RWPE1 (cell line): Measurements from ENCODE around the gene SUPT3H.
"Not testable (repeated sequence)": the region's sequence is repeated elsewhere in the genome, so short reads cannot be mapped to it uniquely, and the experiment has no call there.

Source experiments
- CTCF ChIA-PET: fragments of 350-600 bp; sonication (Branson Sonifier 250); formaldehyde crosslinking; extraction: SDS; loops from one replicate; lab custom pipeline; 2021; lab: Yijun Ruan, JAX
- POLR2A ChIA-PET: fragments of 400-600 bp; formaldehyde crosslinking; extraction: SDS; loops from one replicate; lab custom pipeline; 2020; ENCODE audit warnings: antibody characterized with exemption; ENCODE audit not compliant: low non-redundant PET; lab: Yijun Ruan, JAX
- DNase-seq: peaks from one replicate; pipeline ENCODE4 v3.0.0; 2012; ENCODE audit warnings: low spot score
- H3K27ac ChIP-seq: fragments of 450-650 bp; 2 replicates; pipeline ENCODE4 v1.5.1; 2017
- TF ChIP-seq, protein P1 (sequence below): fragments of 450-650 bp; conservative IDR thresholded peaks from 2 replicates; pipeline ENCODE4 v1.5.1; 2017; ENCODE audit warnings: low read depth, mild to moderate bottlenecking

Gene SUPT3H

DNA sequence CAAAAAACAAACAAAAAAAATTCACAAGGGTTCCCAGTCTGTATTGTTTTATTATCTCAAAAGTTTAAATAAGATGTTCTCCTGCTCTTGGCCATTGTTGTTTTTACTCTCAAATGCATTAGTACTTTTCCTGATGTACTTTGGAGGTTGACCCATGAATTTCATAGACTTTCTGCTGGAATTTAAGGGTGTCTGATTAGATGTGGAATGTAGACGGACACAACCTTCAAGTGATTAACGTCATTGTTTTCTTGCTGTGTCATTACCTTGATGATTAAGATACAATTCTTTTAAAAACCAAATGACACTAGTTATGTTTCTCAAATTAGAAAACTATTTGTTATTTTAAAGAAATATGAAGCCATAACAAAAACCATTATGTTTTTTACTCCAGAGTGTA lies 471.0 kb downstream of the SUPT3H start:
- POLR2A ChIA-PET = no interaction called here
- H3K27ac ChIP-seq = no peak overlapping the region
- DNase-seq = no peak
- TF ChIP-seq, protein P1, sequence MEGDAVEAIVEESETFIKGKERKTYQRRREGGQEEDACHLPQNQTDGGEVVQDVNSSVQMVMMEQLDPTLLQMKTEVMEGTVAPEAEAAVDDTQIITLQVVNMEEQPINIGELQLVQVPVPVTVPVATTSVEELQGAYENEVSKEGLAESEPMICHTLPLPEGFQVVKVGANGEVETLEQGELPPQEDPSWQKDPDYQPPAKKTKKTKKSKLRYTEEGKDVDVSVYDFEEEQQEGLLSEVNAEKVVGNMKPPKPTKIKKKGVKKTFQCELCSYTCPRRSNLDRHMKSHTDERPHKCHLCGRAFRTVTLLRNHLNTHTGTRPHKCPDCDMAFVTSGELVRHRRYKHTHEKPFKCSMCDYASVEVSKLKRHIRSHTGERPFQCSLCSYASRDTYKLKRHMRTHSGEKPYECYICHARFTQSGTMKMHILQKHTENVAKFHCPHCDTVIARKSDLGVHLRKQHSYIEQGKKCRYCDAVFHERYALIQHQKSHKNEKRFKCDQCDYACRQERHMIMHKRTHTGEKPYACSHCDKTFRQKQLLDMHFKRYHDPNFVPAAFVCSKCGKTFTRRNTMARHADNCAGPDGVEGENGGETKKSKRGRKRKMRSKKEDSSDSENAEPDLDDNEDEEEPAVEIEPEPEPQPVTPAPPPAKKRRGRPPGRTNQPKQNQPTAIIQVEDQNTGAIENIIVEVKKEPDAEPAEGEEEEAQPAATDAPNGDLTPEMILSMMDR = no peak
- CTCF ChIA-PET = no interaction called here

DNA sequence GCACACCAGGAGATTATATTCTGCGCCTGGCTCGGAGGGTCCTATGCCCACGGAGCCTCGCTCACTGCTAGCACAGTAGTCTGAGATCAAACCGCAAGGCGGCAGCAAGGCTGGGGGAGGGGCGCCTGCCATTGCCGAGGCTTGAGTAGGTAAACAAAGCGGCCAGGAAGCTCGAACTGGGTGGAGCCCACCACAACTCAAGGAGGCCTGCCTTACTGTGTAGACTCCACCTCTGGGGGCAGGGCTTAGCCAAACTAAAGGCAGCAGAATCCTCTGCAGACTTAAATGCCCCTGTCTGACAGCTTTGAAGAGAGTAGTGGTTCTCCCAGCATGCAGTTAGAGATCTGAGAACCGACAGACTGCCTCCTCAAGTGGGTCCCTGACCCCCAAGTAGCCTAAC lies 477.4 kb downstream of the SUPT3H start:
- not testable (repeated sequence) for H3K27ac ChIP-seq

DNA sequence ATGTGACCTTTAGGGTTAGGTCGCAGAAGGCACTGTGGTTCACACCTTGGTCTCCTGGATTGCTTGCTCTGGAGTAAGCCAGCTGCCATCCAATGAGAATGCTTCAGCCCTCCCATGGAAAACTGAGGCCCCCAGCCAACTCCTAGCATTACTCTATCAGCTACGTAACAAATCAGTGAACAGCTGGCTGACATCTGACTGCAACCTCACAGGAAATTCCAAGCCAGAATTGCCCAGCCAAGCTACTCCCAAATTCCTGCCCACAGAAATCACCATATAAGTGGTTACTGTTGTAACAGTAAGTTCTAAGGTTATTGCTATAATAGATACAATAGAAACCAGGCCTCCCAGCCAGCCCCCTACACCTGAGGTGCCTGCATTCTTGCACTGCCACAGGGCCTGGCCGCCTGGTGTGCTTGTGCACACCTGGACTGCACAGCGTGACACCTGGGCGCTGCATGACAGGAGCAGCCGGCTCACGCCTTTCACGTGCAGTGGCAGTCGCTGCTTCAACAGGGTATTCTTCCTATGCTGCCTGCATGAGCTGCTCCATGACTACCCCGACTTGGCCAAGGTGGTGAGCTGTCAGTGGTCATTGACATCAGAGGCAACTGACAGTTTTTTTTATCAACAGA lies 479.3 kb downstream of the SUPT3H start:
- H3K27ac ChIP-seq = no peak overlapping the region
- CTCF ChIA-PET = no interaction called here
- POLR2A ChIA-PET = no interaction called here

More for the DNA sequence above, 477.4 kb downstream of the SUPT3H start:
- CTCF ChIA-PET, DNase-seq, POLR2A ChIA-PET: not testable (repeated sequence)

DNA sequence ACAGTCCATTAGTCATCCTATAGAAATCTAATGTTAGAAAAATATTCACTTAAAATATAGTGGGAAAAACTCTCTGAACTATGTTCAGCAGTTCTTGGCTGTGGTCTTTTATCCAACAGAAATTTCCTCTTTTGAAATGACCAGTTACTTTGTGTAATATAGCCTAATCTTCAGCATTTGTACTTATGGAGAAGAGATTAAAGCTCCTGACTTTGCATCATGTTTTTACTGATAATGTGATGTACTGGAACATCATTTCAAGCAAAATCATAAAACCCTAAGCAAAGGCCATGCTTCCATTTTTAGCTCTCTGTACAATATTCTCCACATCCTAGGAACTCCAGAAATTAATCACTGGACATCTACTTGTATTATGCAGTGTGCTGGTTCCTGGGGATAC lies 480.4 kb downstream of the SUPT3H start:
- ChIA-PET POLR2A (no interaction called here), CTCF (no interaction called here)
- DNase-seq = no peak
- TF ChIP-seq, protein P1 = no peak
- H3K27ac ChIP-seq = no peak overlapping the region

More for the DNA sequence above, 479.3 kb downstream of the SUPT3H start:
- no peak for DNase-seq
- TF ChIP-seq, protein P1 = no peak

DNA sequence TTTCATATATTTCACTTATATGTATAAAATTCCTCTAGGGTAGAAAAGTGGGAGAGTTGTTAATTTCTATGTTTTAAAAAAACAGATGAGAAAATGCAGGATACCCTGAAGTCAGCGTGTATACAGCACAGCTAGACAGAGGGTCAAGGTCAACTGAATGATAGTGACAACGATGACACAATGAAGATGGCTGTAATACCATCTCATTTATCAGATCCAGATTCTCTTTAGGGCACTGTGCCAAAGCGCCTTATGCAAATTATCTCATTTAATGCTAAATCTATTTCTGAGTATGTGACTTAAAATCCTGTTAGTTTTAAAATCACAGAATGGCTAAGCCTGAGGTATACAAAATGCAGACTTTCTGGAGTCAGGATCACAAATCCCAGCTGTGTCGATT lies 481.0 kb downstream of the SUPT3H start:
- DNase-seq = no peak
- no peak overlapping the region for H3K27ac ChIP-seq
- TF ChIP-seq, protein P1 = no peak
- POLR2A ChIA-PET = no interaction called here
- CTCF ChIA-PET = no interaction called here

DNA sequence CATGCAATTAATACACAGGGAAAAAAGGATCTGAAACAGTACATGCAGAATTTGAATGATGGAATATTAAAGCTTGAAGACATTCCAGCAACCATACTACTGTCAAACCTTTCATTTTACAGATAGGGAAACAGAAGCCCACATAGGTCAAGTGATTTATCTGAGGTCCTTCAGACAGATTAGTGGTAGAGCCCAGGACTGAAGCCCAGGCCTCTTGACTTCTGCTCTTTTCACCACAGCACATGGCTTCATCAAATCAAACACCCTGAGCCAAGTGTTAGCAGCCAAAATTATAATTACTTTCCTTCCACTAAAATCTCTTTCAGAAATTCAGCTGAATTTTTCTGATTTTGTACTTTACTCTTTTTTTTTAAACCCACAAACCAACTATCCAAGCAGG lies 485.2 kb downstream of the SUPT3H start:
- DNase-seq = no peak
- TF ChIP-seq, protein P1 = no peak
- ChIA-PET POLR2A (no interaction called here), CTCF (interaction anchor here (0.7 kb wide), 1 partner anchor 230 kb away, joined by 3 read pairs; no protein-coding TSS in a partner anchor)
- no peak overlapping the region for H3K27ac ChIP-seq

DNA sequence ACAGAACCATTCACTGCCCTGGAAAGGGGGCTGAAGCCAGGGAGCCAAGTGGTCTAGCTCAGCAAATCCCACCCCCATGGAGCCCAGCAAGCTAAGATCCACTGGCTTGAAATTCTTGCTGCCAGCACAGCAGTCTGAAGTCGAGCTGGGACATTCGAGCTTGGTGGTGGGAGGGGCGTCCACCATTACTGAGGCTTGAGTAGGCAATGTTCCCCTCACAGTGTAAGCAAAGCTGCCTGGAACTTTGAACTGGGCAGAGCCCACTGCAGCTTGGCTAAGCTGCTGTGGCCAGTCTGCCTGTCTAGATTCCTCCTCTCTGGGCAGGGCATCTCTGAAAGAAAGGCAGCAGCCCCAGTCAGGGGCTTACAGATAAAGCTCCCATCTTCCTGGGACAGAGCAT lies 498.7 kb downstream of the SUPT3H start:
- DNase-seq, H3K27ac ChIP-seq, POLR2A ChIA-PET: not testable (repeated sequence)
- CTCF ChIA-PET = interaction anchor here (1.1 kb wide), 1 partner anchor 57 kb away, joined by 3 read pairs; no protein-coding TSS in a partner anchor

DNA sequence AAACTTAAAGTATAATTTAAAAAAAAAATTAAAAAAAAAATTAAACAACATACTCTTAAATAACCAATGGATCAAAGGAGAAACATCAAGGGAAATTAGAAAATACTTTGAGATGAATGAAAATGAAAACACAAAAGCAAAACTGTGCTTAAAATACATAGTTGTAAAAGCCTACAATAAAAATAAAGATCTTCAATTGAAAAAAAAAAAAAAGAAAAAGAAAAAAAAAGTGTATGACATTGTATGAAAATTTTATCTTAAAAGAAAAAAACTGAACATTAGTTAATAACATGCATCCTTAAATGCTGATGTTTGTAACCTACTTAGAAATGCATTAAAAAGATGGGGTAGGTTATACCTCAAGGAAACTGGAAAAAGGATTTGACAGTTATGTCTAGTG lies 501.1 kb downstream of the SUPT3H start:
- POLR2A ChIA-PET, CTCF ChIA-PET: not testable (repeated sequence)

More for the DNA sequence above, 501.1 kb downstream of the SUPT3H start:
- DNase-seq, H3K27ac ChIP-seq: not testable (repeated sequence)
